ENCODE results near the gene PPP1R15A. TPM values are rescaled to one million over a fixed set of nuclear protein-coding genes. Genes with fewer than 3 reads are reported as not detected.
A peak's percentile ranks its signal among the peaks of the same experiment; 100 is the strongest.
"Not testable (repeated sequence)": the region's sequence is repeated elsewhere in the genome, so short reads cannot be mapped to it uniquely, and the experiment has no call there.

PPP1R15A gene
- total and polyA plus RNA-seq, 10 donors: 18.5 to 74.2 (median 46.7) TPM

DNA sequence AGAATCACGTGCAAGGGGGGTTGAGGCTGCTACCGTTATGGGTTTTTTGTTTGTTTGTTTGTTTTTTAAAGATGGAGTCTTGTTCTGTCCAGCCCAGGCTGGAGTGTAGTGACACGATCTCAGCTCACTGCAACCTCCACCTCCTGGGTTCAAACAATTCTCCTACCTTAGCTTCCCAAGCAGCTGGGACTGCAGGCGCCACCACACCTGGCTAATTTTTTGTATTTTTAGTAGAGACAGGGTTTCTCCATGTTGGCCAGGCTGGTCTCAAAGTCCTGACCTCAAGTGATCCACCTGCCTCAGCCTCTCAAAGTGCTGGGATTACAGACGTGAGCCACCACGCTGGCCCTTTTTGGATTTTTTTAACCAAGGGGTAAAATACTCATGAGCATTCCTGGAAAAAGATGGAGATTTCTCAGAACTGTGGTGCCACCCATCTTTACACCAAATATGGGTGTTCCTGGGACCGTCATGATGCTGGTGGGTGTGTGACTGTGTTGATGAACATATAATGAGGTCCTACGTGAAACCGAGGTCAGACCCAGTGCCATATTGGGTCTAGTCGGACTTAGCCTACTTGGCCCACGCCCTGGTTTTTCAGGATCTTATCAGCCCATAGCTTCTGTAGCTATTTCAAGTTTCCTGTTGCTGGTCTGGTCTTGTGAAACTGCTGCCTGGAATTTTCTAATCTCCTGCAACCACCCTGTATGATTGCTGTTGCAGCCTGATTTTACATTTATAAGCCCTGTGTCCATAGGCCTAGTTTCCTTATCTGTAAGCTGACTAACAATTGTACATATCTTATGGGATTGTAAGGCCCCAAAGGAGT lies 6.2 kb downstream of the PPP1R15A start:
- 66 to 87% (median 72%) methylated on average over 11 of the region's 11 CpGs for WGBS, 5 donors
- Histone ChIP-seq H3K4me1 (peaks cover 38 to 88% (median 51%) of the 10 kb centered on the region in 6 donors), H3K36me3 (peaks cover 0 to 67% (median 24%) of the 10 kb centered on the region in 6 donors), H3K9me3 (no peaks in the 10 kb centered on the region), H3K27me3 (replicated peaks in 1 of 7) (no peaks in the 10 kb centered on the region), H3K27ac (peak overlapping the region in 7 of 8 donors; percentile 10 to 99 (median 57)), H3K4me3 (no peak overlapping the region)
- no peak for DNase-seq
- peak in 1 of 3 donors; percentile 64 for TF ChIP-seq POLR2AphosphoS5 (IDR thresholded peaks at IDR 0.05)
- TF ChIP-seq, protein P1, sequence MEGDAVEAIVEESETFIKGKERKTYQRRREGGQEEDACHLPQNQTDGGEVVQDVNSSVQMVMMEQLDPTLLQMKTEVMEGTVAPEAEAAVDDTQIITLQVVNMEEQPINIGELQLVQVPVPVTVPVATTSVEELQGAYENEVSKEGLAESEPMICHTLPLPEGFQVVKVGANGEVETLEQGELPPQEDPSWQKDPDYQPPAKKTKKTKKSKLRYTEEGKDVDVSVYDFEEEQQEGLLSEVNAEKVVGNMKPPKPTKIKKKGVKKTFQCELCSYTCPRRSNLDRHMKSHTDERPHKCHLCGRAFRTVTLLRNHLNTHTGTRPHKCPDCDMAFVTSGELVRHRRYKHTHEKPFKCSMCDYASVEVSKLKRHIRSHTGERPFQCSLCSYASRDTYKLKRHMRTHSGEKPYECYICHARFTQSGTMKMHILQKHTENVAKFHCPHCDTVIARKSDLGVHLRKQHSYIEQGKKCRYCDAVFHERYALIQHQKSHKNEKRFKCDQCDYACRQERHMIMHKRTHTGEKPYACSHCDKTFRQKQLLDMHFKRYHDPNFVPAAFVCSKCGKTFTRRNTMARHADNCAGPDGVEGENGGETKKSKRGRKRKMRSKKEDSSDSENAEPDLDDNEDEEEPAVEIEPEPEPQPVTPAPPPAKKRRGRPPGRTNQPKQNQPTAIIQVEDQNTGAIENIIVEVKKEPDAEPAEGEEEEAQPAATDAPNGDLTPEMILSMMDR (IDR thresholded peaks at IDR 0.05 in 8 of 11, conservative IDR thresholded peaks at IDR 0.05 in 3 of 11): no peak
- no peak for TF ChIP-seq POLR2A (IDR thresholded peaks at IDR 0.05)
- intact Hi-C loops (cut with DNase I; ENCODE audit: low total_unique reads): loop anchor here (10.0 kb wide), 1 partner anchor 86 kb away; the partner anchor contains the start of gene FTL

DNA sequence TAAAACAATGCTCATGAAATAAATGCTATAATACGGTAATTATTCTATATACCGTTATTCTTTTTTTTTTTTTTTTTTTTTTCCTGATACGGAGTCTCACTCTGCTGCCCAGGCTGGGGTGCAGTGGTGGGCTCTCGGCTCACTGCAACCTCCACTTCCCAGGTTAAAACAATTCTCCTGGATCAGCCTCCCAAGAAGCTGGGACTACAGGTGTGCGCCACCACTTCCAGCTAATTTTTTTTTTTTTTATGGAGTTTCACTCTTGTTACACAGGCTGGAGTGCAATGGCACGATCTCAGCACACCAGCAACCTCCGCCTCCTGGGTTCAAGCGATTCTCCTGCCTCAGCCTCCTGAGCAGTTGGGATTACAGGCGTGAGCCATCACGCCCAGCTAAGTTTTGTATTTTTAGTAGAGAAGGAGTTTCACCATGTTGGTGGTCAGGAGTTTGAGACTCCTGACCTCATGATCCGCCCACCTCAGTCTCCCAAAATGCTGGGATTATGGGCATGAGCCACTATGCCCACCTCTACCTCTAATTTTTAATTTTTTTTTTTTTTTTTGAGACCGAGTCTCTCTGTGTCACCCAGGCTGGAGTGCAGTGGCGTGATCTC lies 6.9 kb downstream of the PPP1R15A start:
- Histone ChIP-seq H3K4me1 (peaks cover 31 to 81% (median 43%) of the 10 kb centered on the region in 6 donors), H3K36me3 (peaks cover 0 to 60% (median 20%) of the 10 kb centered on the region in 6 donors), H3K4me3 (no peak overlapping the region), H3K27me3 (replicated peaks in 1 of 7) (no peaks in the 10 kb centered on the region), H3K9me3 (no peaks in the 10 kb centered on the region), H3K27ac (peak overlapping the region in 7 of 8 donors; percentile 10 to 99 (median 57))
- intact Hi-C loops (cut with DNase I; ENCODE audit: low total_unique reads): loop anchor here (10.0 kb wide), 1 partner anchor 86 kb away; the partner anchor contains the start of gene FTL
- TF ChIP-seq, protein P1 (IDR thresholded peaks at IDR 0.05 in 8 of 11, conservative IDR thresholded peaks at IDR 0.05 in 3 of 11): no peak
- no peak for TF ChIP-seq POLR2AphosphoS5 (IDR thresholded peaks at IDR 0.05)
- 86 to 98% (median 91%) methylated on average over 13 of the region's 13 CpGs for WGBS, 5 donors
- DNase-seq: no peak

DNA sequence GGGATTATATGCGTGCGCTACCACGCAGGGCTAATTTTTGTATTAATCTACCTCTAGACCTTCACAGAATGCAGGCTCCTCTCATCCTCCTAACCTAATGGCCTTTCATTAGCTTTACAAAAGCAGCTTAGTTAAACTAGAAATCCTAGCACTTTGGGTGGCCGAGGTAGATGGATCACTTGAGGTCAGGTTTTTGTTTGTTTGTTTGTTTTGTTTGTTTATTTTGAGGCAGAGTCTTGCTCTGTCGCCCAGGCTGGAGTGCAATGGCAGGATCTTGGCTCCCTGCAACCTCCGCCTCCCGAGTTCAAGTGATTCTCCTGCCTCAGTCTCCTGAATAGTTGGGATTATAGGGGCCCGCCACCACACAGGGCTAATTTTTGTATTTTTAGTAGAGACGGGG lies 7.5 kb downstream of the PPP1R15A start:
- DNase-seq; H3K27me3 ChIP-seq (replicated peaks in 1 of 7); H3K9me3 ChIP-seq; H3K4me3 ChIP-seq: not testable (repeated sequence)
- H3K27ac ChIP-seq: peak overlapping the region in 5 of 8 donors; percentile 55 to 99 (median 68)
- 89 to 97% (median 93%) methylated on average over 9 of the region's 9 CpGs for WGBS, 5 donors
- peaks cover 25 to 75% (median 38%) of the 10 kb centered on the region in 6 donors for H3K4me1 ChIP-seq
- peaks cover 0 to 54% (median 18%) of the 10 kb centered on the region in 6 donors for H3K36me3 ChIP-seq
- intact Hi-C loops (cut with DNase I; ENCODE audit: low total_unique reads): loop anchor here (10.0 kb wide), 1 partner anchor 85 kb away; the partner anchor contains the start of gene FTL

DNA sequence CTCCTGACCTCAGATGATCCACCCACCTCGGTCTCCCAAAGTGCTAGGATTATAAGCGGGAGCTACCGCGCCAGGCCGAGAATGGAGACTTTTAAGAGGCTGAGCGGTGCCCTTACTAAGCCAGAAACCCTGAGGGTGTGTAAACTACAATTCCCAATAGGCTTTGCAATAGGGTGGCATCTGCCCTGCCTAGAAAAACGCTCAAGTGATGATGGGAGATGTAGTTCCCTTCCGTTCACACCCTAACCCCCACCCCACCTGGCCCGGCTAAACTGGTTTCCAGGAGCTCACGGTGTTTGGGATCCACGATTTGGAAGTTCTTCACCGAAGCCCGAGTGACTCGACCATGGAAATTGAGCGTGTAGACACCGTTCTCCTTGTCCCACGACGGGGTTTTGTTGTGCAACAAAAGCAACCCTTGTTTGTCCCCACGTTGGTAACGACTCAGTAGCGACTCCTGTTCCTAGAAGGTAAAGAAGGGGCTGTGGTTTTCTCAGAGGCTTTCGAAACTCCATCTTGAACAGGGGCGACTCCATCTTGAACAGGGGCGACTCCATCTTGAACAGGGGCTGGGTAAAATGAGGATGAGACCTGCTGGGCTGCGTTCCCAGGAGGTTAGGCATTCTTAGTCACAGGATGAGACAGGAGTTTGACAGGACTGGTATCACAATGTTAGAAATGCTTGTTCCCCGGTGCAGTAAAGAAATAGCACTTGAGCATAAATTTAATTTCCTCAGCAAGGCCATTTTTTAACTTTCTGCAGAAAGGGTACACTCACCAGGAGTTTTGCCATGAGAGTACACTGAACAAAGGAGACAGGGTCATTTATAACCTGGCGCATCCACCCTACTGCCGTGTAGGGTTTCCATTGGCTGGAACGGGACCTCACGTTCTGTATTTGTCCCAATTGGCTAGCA lies 9.8 kb downstream of the PPP1R15A start:
- Histone ChIP-seq H3K4me3 (no peak overlapping the region), H3K4me1 (peaks cover 3 to 52% (median 16%) of the 10 kb centered on the region in 6 donors), H3K27me3 (replicated peaks in 1 of 7) (no peaks in the 10 kb centered on the region), H3K9me3 (no peaks in the 10 kb centered on the region), H3K27ac (peak overlapping the region in 5 of 8 donors; percentile 20 to 99 (median 30)), H3K36me3 (peaks cover 0 to 31% (median 5%) of the 10 kb centered on the region in 6 donors)
- no peak for DNase-seq
- intact Hi-C loops (cut with DNase I; ENCODE audit: low total_unique reads): no loop called here
- TF ChIP-seq, protein P1 (IDR thresholded peaks at IDR 0.05 in 8 of 11, conservative IDR thresholded peaks at IDR 0.05 in 3 of 11): no peak
- TF ChIP-seq POLR2A (IDR thresholded peaks at IDR 0.05): no peak
- no peak for TF ChIP-seq POLR2AphosphoS5 (IDR thresholded peaks at IDR 0.05)
- WGBS, 5 donors: 80 to 86% (median 84%) methylated on average over 30 of the region's 30 CpGs
